ENCODE measurements around the gene NGRN. TPM values are rescaled to one million over a fixed set of nuclear protein-coding genes. Genes with fewer than 3 reads are reported as not detected.

The NGRN gene
- total RNA-seq, 4 donors from 2014 or later = 35.4 to 59.5 (median 43.3) TPM

GRCh38 chr15:90232196-90232595 is 33.3 kb upstream of the NGRN start:
- peak overlapping the region in 3 of 4 donors; percentile 82 to 89 (median 83) for H3K4me3 ChIP-seq
- TF ChIP-seq POLR2A (IDR thresholded peaks at IDR 0.05) = no peak
- no peak for TF ChIP-seq CTCF (IDR thresholded peaks at IDR 0.05)
- 56 to 65% methylated on average over 8 to 13 of the region's 13 CpGs for WGBS, 2 donors

GRCh38 chr15:90232941-90233386 is 32.5 kb upstream of the NGRN start:
- peaks cover 11 to 57% (median 18%) of the 10 kb centered on the region in 3 donors for H3K36me3 ChIP-seq
- no peaks in the 10 kb centered on the region for H3K9me3 ChIP-seq
- intact Hi-C loops (cut with DNase I) = no loop called here
- peak overlapping the region; percentile 48 to 89 (median 82) for H3K4me3 ChIP-seq
- peaks cover 26 to 72% (median 48%) of the 10 kb centered on the region in 3 donors for H3K4me1 ChIP-seq
- DNase-seq = no peak
- whole genome bisulfite sequencing, 2 donors = 8 to 9% methylated on average over 7 to 9 of the region's 9 CpGs
- H3K27me3 ChIP-seq = no peaks in the 10 kb centered on the region
- peak overlapping the region; percentile 90 to 98 (median 96) for H3K27ac ChIP-seq
- TF ChIP-seq CTCF (IDR thresholded peaks at IDR 0.05) (peak in 2 of 6 experiments; percentile 44 to 54), POLR2A (IDR thresholded peaks at IDR 0.05) (no peak)

More at GRCh38 chr15:90232196-90232595, 33.3 kb upstream of the NGRN start:
- Histone ChIP-seq H3K27ac (peak overlapping the region; percentile 90 to 98 (median 96)), H3K27me3 (no peaks in the 10 kb centered on the region), H3K4me1 (peaks cover 26 to 78% (median 48%) of the 10 kb centered on the region in 3 donors), H3K36me3 (peaks cover 16 to 57% (median 26%) of the 10 kb centered on the region in 3 donors), H3K9me3 (no peaks in the 10 kb centered on the region)
- DNase-seq = no peak
- intact Hi-C loops (cut with DNase I) = no loop called here

GRCh38 chr15:90233387-90234095 is 31.9 kb upstream of the NGRN start, which contains the start of gene CIB1:
Gene CIB1 (minus strand): TSS chr15:90233941. CDS start chr15:90233885, 56 bp downstream.
- intact Hi-C loops (cut with DNase I) = no loop called here
- no peaks in the 10 kb centered on the region for H3K9me3 ChIP-seq
- H3K4me1 ChIP-seq = peaks cover 26 to 67% (median 48%) of the 10 kb centered on the region in 3 donors
- DNase-seq = peak; percentile 85
- peak within 1 kb of the TSS; percentile 90 to 98 (median 96) for H3K27ac ChIP-seq
- no peaks in the 10 kb centered on the region for H3K27me3 ChIP-seq
- peaks cover 7 to 57% (median 12%) of the 10 kb centered on the region in 3 donors for H3K36me3 ChIP-seq
- 0 to 4% methylated on average over 1 to 4 of the region's 63 CpGs for WGBS, 2 donors
- TF ChIP-seq CTCF (IDR thresholded peaks at IDR 0.05) (peak in 4 of 6 experiments; percentile 18 to 58 (median 32)), POLR2A (IDR thresholded peaks at IDR 0.05) (peak in 2 of 4 donors; percentile 56 to 82)
- H3K4me3 ChIP-seq = peak within 1 kb of the TSS; percentile 48 to 89 (median 82)

- peak in 2 of 4 donors; percentile 67 to 70 for TF ChIP-seq POLR2A (IDR thresholded peaks at IDR 0.05)
- peak in 1 of 6 experiments; percentile 2 for TF ChIP-seq CTCF (IDR thresholded peaks at IDR 0.05)
- Histone ChIP-seq H3K4me3 (peak within 1 kb of the TSS; percentile 48 to 89 (median 82)), H3K4me1 (peaks cover 26 to 59% (median 42%) of the 10 kb centered on the region in 3 donors), H3K36me3 (peaks cover 0 to 55% (median 4%) of the 10 kb centered on the region in 3 donors), H3K9me3 (no peaks in the 10 kb centered on the region), H3K27me3 (no peaks in the 10 kb centered on the region), H3K27ac (peak within 1 kb of the TSS; percentile 90 to 98 (median 96))
- WGBS, 2 donors = 6% methylated on average over 14 to 24 of the region's 49 CpGs
- DNase-seq = peak; percentile 85
- intact Hi-C loops (cut with DNase I) = no loop called here
These were observed 31.1 kb upstream of the NGRN start, which contains the start of gene GDPGP1 for GRCh38 chr15:90234096-90234988. Gene GDPGP1 (plus strand): TSS chr15:90234209. CDS start chr15:90240909, 6,700 bp downstream.

Measured in esophagus squamous epithelium (tissue), 5 donors.